Measurements from ENCODE around the gene CD96. TPM values are rescaled to one million over a fixed set of nuclear protein-coding genes. Genes with fewer than 3 reads are reported as not detected.

Gene CD96
- total and polyA plus RNA-seq, 2 donors (not counting 3 experiments of a cell fraction or from before 2014, with no cell fraction given), result not detected

DNA sequence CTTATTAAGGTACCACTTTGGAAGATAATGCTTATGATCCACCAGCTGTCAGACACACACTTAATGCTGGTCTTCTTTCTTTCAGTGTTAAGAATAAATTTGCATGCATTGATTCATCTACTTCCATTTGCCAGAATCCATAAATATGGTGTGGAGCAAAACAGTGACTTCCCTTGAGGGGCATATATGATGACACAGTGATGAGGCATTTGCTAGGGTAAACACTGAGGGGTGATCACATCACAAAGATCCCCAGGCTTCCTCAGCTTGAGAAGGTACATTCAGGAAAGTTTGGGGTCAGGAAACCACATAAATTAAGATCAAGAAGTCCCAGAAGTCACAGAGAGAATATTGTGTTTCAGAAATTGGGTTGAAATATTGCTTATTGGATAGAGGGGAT, 63.0 kb downstream of the CD96 start:
- Histone ChIP-seq H4K20me1 (replicated peaks; ENCODE audit: control insufficient read depth, extremely low read depth, insufficient read depth, low read length) (no peaks in the 10 kb centered on the region), H3K27me3 (ENCODE audit: control insufficient read depth in 2 of 2, insufficient read depth in 2 of 2, low read length in 2 of 2) (peaks cover 5 to 7% of the 10 kb centered on the region in 2 experiments), H3K4me2 (ENCODE audit: insufficient read depth, low read length) (no peak overlapping the region), H3K9ac (replicated peaks; ENCODE audit: extremely low read depth, insufficient read depth, low read length) (no peak overlapping the region), H3K27ac (ENCODE audit: insufficient read depth, low read depth, low read length) (no peak overlapping the region), H3K4me1 (ENCODE audit: control insufficient read depth, extremely low read depth, insufficient read depth, low read length) (no peaks in the 10 kb centered on the region), H3K79me2 (ENCODE audit: control insufficient read depth, insufficient read depth, low read length) (no peaks in the 10 kb centered on the region), H3K9me1 (replicated peaks; ENCODE audit: control insufficient read depth, extremely low read depth, insufficient read depth, low read length) (no peaks in the 10 kb centered on the region), H3K4me3 (replicated peaks in 1 of 3; ENCODE audit: insufficient read depth in 1 of 3, low read depth in 1 of 3, low read length in 3 of 3) (no peak overlapping the region), H2AFZ (ENCODE audit: low read depth, low read length) (no peak overlapping the region), H3K36me3 (ENCODE audit: control insufficient read depth in 2 of 2, extremely low read depth in 1 of 2, insufficient read depth in 2 of 2, low read length in 2 of 2) (no peaks in the 10 kb centered on the region), H3K9me3 (replicated peaks; ENCODE audit: control insufficient read depth, insufficient read depth, low read length) (no peaks in the 10 kb centered on the region)
- dilution Hi-C loops (cut with MboI; ENCODE audit: extremely low pct_ligation_motif_present, low sequenced_read_pairs), result no loop called here
- no peak for FAIRE-seq
- POLR2A ChIA-PET, result no interaction called here
- no peak for DNase-seq (ENCODE audit: low read depth, low spot score)
- intact Hi-C loops (cut with micrococcal nuclease), result no loop called here
- CTCF ChIA-PET, result interaction anchor here (2.0 kb wide), 1 partner anchor 9 kb away, joined by 4 read pairs; no protein-coding TSS in a partner anchor
- TF ChIP-seq, protein P1, sequence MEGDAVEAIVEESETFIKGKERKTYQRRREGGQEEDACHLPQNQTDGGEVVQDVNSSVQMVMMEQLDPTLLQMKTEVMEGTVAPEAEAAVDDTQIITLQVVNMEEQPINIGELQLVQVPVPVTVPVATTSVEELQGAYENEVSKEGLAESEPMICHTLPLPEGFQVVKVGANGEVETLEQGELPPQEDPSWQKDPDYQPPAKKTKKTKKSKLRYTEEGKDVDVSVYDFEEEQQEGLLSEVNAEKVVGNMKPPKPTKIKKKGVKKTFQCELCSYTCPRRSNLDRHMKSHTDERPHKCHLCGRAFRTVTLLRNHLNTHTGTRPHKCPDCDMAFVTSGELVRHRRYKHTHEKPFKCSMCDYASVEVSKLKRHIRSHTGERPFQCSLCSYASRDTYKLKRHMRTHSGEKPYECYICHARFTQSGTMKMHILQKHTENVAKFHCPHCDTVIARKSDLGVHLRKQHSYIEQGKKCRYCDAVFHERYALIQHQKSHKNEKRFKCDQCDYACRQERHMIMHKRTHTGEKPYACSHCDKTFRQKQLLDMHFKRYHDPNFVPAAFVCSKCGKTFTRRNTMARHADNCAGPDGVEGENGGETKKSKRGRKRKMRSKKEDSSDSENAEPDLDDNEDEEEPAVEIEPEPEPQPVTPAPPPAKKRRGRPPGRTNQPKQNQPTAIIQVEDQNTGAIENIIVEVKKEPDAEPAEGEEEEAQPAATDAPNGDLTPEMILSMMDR (IDR thresholded peaks at IDR 0.05; ENCODE audit: extremely low read depth in 1 of 2, insufficient read depth in 1 of 2, low read depth in 1 of 2, low read length in 2 of 2), result no peak
- TF ChIP-seq FOS (IDR thresholded peaks at IDR 0.05; ENCODE audit: borderline replicate concordance, insufficient read depth, low read length) (no peak), GATA2 (IDR thresholded peaks at IDR 0.05; ENCODE audit: insufficient read depth, insufficient read length, low read depth, low read length) (no peak), POLR2AphosphoS5 (IDR thresholded peaks at IDR 0.05; ENCODE audit: insufficient read depth, low read depth, low read length) (no peak), MYC (IDR thresholded peaks at IDR 0.05; ENCODE audit: low read depth, low read length) (no peak), EZH2 (IDR thresholded peaks at IDR 0.05; ENCODE audit: borderline replicate concordance, low read depth, low read length, severe bottlenecking) (no peak), JUN (IDR thresholded peaks at IDR 0.05; ENCODE audit: borderline replicate concordance, insufficient read depth, insufficient read length, low read depth) (no peak)
- TF ChIP-seq, protein P2, sequence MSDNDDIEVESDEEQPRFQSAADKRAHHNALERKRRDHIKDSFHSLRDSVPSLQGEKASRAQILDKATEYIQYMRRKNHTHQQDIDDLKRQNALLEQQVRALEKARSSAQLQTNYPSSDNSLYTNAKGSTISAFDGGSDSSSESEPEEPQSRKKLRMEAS (IDR thresholded peaks at IDR 0.05; ENCODE audit: insufficient read depth, insufficient read length), result no peak
- no TSS peak for BruUV-seq (replicated peaks)

Measured in endothelial cell of umbilical vein (primary cell).